Ishikawa (cell line): ENCODE measurements around the gene FARS2.

Experiments used
- CEBPB ChIP-seq: IDR thresholded peaks from 2 replicates; pipeline ENCODE4 v1.6.1; 2012
- CREB1 ChIP-seq: IDR thresholded peaks from 2 replicates; pipeline ENCODE4 v1.6.1; 2012; ENCODE audit warnings: low read depth
- EGR1 ChIP-seq: IDR thresholded peaks from 2 replicates; pipeline ENCODE4 v1.6.1; 2012
- EP300 ChIP-seq: IDR thresholded peaks from 2 replicates; pipeline ENCODE4 v1.6.1; 2012; ENCODE audit warnings: borderline replicate concordance
- FOXM1 ChIP-seq: IDR thresholded peaks from 2 replicates; pipeline ENCODE4 v1.6.1; 2012; ENCODE audit warnings: low read depth, borderline replicate concordance
- MAX ChIP-seq: IDR thresholded peaks from 2 replicates; pipeline ENCODE4 v1.6.1; 2012
- NFIC ChIP-seq: IDR thresholded peaks from 2 replicates; pipeline ENCODE4 v1.6.1; 2012
- RAD21 ChIP-seq: IDR thresholded peaks from 2 replicates; pipeline ENCODE4 v1.6.1; 2012; ENCODE audit warnings: low read depth
- TAF1 ChIP-seq: IDR thresholded peaks from 2 replicates; pipeline ENCODE4 v1.6.1; 2012; ENCODE audit warnings: low read depth, mild to moderate bottlenecking
- TCF12 ChIP-seq: IDR thresholded peaks from 2 replicates; pipeline ENCODE4 v1.6.1; 2012; ENCODE audit warnings: low read depth
- TEAD4 ChIP-seq: IDR thresholded peaks from 2 replicates; pipeline ENCODE4 v1.6.1; 2012
- USF1 ChIP-seq: IDR thresholded peaks from 2 replicates; pipeline ENCODE4 v1.6.1; 2012
- YY1 ChIP-seq: IDR thresholded peaks from 2 replicates; pipeline ENCODE4 v1.6.1; 2012; ENCODE audit warnings: low read depth
- ZBTB7A ChIP-seq: IDR thresholded peaks from 2 replicates; pipeline ENCODE4 v1.6.1; 2012; ENCODE audit warnings: low read depth
- TF ChIP-seq, protein P1 (sequence below): IDR thresholded peaks from 2 replicates; pipeline ENCODE4 v1.6.1; 2012; ENCODE audit warnings: low read depth, mild to moderate bottlenecking

FARS2 gene

GRCh38 chr6:5744497-5744896, 483.2 kb downstream of the FARS2 start:
- TF ChIP-seq NFIC (no peak), EP300 (no peak), TEAD4 (no peak), EGR1 (no peak), RAD21 (no peak)
- TF ChIP-seq, protein P1, sequence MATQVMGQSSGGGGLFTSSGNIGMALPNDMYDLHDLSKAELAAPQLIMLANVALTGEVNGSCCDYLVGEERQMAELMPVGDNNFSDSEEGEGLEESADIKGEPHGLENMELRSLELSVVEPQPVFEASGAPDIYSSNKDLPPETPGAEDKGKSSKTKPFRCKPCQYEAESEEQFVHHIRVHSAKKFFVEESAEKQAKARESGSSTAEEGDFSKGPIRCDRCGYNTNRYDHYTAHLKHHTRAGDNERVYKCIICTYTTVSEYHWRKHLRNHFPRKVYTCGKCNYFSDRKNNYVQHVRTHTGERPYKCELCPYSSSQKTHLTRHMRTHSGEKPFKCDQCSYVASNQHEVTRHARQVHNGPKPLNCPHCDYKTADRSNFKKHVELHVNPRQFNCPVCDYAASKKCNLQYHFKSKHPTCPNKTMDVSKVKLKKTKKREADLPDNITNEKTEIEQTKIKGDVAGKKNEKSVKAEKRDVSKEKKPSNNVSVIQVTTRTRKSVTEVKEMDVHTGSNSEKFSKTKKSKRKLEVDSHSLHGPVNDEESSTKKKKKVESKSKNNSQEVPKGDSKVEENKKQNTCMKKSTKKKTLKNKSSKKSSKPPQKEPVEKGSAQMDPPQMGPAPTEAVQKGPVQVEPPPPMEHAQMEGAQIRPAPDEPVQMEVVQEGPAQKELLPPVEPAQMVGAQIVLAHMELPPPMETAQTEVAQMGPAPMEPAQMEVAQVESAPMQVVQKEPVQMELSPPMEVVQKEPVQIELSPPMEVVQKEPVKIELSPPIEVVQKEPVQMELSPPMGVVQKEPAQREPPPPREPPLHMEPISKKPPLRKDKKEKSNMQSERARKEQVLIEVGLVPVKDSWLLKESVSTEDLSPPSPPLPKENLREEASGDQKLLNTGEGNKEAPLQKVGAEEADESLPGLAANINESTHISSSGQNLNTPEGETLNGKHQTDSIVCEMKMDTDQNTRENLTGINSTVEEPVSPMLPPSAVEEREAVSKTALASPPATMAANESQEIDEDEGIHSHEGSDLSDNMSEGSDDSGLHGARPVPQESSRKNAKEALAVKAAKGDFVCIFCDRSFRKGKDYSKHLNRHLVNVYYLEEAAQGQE, result no peak

DNA sequence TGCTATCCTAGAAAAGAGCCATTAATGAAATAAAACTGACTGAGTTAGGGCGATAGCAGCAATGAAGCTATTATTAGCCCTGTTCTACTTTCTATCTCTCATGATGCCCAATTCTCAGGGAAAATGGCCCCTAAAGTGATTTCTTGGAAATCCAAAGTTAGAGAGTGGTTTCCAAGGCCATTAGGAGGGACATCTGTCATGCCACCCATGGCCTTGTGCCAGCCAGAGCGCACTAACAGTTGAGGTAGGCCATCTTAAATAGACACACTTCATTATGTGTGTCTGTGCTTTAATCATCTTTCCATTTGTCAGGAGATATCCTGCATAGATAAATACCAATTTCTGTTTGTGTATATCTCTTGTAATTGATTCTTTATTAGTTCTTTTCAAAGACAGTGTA, 483.8 kb downstream of the FARS2 start:
- TF ChIP-seq TAF1, result no peak
- no peak for TF ChIP-seq TEAD4
- TF ChIP-seq NFIC, result no peak
- no peak for TF ChIP-seq MAX
- TF ChIP-seq EP300, result no peak
- TF ChIP-seq EGR1, result no peak
- TF ChIP-seq, protein P1, result no peak
- TF ChIP-seq FOXM1, result no peak
- TF ChIP-seq RAD21, result no peak
- TF ChIP-seq CEBPB, result no peak
- no peak for TF ChIP-seq YY1
- no peak for TF ChIP-seq ZBTB7A
- TF ChIP-seq USF1, result no peak
- TF ChIP-seq CREB1, result no peak
- TF ChIP-seq TCF12, result no peak

GRCh38 chr6:5746053-5746758, 484.9 kb downstream of the FARS2 start:
- TF ChIP-seq, protein P1, result no peak
- TF ChIP-seq RAD21 (peak; percentile 42; the same call in 1 of the 2 replicates), CEBPB (no peak), EGR1 (no peak)

DNA sequence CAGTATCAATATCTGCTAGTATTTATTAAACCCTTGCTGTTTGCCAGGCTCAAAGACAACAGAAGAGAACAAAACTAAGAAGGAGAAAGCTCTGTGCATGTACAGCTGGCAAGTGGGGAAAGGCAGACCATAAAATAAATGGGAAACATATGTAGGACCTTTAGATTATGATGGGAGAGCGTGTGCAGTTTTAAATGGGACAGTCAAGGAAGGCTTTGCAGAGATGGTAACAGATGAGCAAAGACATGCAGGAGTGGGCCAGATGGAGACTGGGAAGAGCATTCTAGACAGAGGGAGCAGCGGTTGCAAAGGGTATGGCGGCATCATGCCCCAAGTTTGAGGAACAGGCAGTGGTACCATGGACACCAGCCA, 485.4 kb downstream of the FARS2 start:
- TF ChIP-seq USF1 (no peak), EP300 (no peak), TAF1 (no peak), RAD21 (no peak), EGR1 (no peak), TCF12 (no peak)
- TF ChIP-seq, protein P1, result no peak
